Measurements from ENCODE around the gene CHI3L2. TPM values are rescaled to one million over a fixed set of nuclear protein-coding genes. Genes with fewer than 3 reads are reported as not detected.

Gene CHI3L2
- total and polyA plus RNA-seq, 9 donors = 0.91 to 17.0 (median 1.5) TPM; not detected in 1

DNA sequence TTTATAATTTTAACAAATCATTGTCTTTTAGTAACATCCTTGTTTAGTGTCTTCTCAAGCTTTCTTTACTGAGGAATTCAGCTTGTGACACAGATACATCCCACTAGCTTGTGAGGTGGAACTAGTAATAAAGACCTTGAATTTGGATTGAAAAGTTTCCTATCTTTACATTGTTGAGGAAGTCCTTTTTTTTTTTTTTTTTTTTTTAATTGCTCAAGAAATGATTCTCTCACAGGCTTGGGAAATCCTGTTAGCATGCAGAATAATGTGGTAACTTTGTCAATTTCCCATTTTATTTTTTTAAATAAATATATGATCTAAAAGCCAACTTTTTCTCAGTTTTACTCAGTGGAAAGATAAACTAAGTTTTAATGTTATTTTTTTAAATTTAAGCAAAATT lies 42.9 kb upstream of the CHI3L2 start:
- no peak for TF ChIP-seq CTCF (IDR thresholded peaks at IDR 0.05)
- TF ChIP-seq EP300 (IDR thresholded peaks at IDR 0.05) = no peak
- TF ChIP-seq POLR2A (IDR thresholded peaks at IDR 0.05) = no peak
- H3K27me3 ChIP-seq = no peaks in the 10 kb centered on the region
- H3K4me1 ChIP-seq (ENCODE audit: insufficient read depth) = no peaks in the 10 kb centered on the region
- intact Hi-C loops (cut with DNase I) = no loop called here
- H3K4me3 ChIP-seq = no peak overlapping the region
- H3K9me3 ChIP-seq = no peaks in the 10 kb centered on the region
- H3K36me3 ChIP-seq = no peaks in the 10 kb centered on the region
- no peak for DNase-seq
- H3K27ac ChIP-seq = no peak overlapping the region

- Histone ChIP-seq H3K4me1 (ENCODE audit: insufficient read depth) (peaks cover 5% of the 10 kb centered on the region), H3K27me3 (no peaks in the 10 kb centered on the region), H3K4me3 (no peak overlapping the region), H3K9me3 (no peaks in the 10 kb centered on the region), H3K27ac (no peak overlapping the region), H3K36me3 (no peaks in the 10 kb centered on the region)
- TF ChIP-seq EP300 (IDR thresholded peaks at IDR 0.05) (no peak), CTCF (IDR thresholded peaks at IDR 0.05) (no peak), POLR2A (IDR thresholded peaks at IDR 0.05) (no peak)
- WGBS, 3 donors = 46 to 55% (median 50%) methylated on average over 2 of the region's 2 CpGs
- peak in 1 of 5 donors; percentile 25 for DNase-seq
- intact Hi-C loops (cut with DNase I) = no loop called here
Observed at GRCh38 chr1:111190931-111191451, 36.5 kb upstream of the CHI3L2 start.

GRCh38 chr1:111191496-111191895 lies 36.0 kb upstream of the CHI3L2 start:
- Histone ChIP-seq H3K4me1 (ENCODE audit: insufficient read depth) (peaks cover 5% of the 10 kb centered on the region), H3K4me3 (no peak overlapping the region), H3K27ac (no peak overlapping the region), H3K36me3 (no peaks in the 10 kb centered on the region), H3K9me3 (no peaks in the 10 kb centered on the region), H3K27me3 (no peaks in the 10 kb centered on the region)
- TF ChIP-seq EP300 (IDR thresholded peaks at IDR 0.05) (no peak), CTCF (IDR thresholded peaks at IDR 0.05) (no peak), POLR2A (IDR thresholded peaks at IDR 0.05) (no peak)
- intact Hi-C loops (cut with DNase I) = no loop called here
- DNase-seq = no peak
- 37 to 51% (median 38%) methylated on average over 3 of the region's 3 CpGs for WGBS, 3 donors

DNA sequence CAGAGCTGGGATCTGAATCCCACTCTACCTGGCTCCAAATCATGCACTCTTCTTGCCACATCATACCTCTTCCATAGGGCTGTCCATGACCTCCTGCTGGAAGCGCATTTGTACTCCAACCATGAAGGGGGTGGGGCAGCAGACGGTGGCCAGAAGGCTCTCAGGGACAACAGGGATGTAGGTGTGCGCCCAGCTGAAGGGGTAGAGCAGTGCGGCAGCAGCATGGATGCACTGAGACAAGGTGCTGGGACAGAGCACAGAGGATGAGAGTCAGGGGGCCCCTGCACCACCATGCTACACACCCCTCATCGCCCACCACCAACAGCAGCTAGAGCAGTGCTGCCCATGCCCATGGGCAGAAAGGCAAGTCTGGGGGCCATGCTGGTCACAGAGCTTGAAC lies 35.4 kb upstream of the CHI3L2 start:
- no peak for TF ChIP-seq POLR2A (IDR thresholded peaks at IDR 0.05)
- H3K4me3 ChIP-seq = no peak overlapping the region
- no peaks in the 10 kb centered on the region for H3K9me3 ChIP-seq
- intact Hi-C loops (cut with DNase I) = no loop called here
- no peak overlapping the region for H3K27ac ChIP-seq
- H3K4me1 ChIP-seq (ENCODE audit: insufficient read depth) = peaks cover 5% of the 10 kb centered on the region
- 92 to 94% (median 93%) methylated on average over 5 of the region's 5 CpGs for WGBS, 3 donors
- H3K27me3 ChIP-seq = no peaks in the 10 kb centered on the region
- DNase-seq = no peak
- no peaks in the 10 kb centered on the region for H3K36me3 ChIP-seq

- no peaks in the 10 kb centered on the region for H3K9me3 ChIP-seq
- WGBS, 3 donors = 23 to 30% (median 30%) methylated on average over 10 of the region's 10 CpGs
- intact Hi-C loops (cut with DNase I) = no loop called here
- H3K27ac ChIP-seq = peak overlapping the region in 1 of 2 donors; percentile 49
- H3K4me1 ChIP-seq (ENCODE audit: insufficient read depth) = peaks cover 5% of the 10 kb centered on the region
- H3K36me3 ChIP-seq = no peaks in the 10 kb centered on the region
- no peak for DNase-seq
- H3K27me3 ChIP-seq = no peaks in the 10 kb centered on the region
- H3K4me3 ChIP-seq = no peak overlapping the region
- no peak for TF ChIP-seq POLR2A (IDR thresholded peaks at IDR 0.05)
- TF ChIP-seq CTCF (IDR thresholded peaks at IDR 0.05) = no peak
- no peak for TF ChIP-seq EP300 (IDR thresholded peaks at IDR 0.05)
Observed at GRCh38 chr1:111192658-111193519, 34.6 kb upstream of the CHI3L2 start.
